Measurements from ENCODE around the gene THOC6.
"Not testable (repeated sequence)": the region's sequence is repeated elsewhere in the genome, so short reads cannot be mapped to it uniquely, and the experiment has no call there.

Gene THOC6

DNA sequence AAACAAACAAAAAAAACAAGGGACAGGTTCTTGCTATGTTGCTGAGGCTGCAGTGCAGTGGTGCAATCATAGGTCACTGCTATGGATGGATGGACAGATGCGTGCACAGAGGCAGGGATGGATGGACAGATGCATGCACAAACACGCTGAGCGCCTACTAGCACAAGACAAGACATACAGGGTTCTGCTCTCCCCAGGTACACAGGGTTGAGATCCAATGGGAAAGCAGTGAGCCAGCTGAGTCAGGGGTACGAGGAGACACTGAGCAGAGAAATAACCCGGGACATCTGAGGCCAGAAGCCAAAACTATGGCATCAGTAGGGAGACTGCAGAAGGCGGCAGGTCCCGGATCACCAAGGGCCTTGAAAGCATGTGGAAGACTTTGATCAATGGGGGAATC lies 47.8 kb downstream of the THOC6 start:
- Histone ChIP-seq H3K27ac (ENCODE audit: low read depth, low read length, poor library complexity, severe bottlenecking) (no peak overlapping the region), H3K36me3 (ENCODE audit: insufficient read depth, low read length) (no peaks in the 10 kb centered on the region; the same call in 1 of the 2 replicates), H2AFZ (ENCODE audit: low read length) (no peak overlapping the region), H3K79me2 (ENCODE audit: insufficient read depth, low read length) (no peaks in the 10 kb centered on the region), H4K20me1 (ENCODE audit: insufficient read depth, low read length) (no peaks in the 10 kb centered on the region), H3K9ac (ENCODE audit: low read length) (no peak overlapping the region), H3K4me2 (ENCODE audit: low read length) (no peak overlapping the region), H3F3A (ENCODE audit: insufficient read depth, low read length) (no peaks in the 10 kb centered on the region), H3K9me2 (ENCODE audit: low read depth, low read length) (no peaks in the 10 kb centered on the region), H3K4me3 (ENCODE audit: low read depth, low read length, poor library complexity, severe bottlenecking) (no peak overlapping the region), H3K4me1 (ENCODE audit: insufficient read depth, low read length, severe bottlenecking) (peaks cover 17% of the 10 kb centered on the region), H3K27me3 (ENCODE audit: insufficient read depth, low read length) (peaks cover 3% of the 10 kb centered on the region; the same call in 1 of the 2 replicates), H3K9me3 (ENCODE audit: low read length) (no peaks in the 10 kb centered on the region)
- TF ChIP-seq, protein P1, sequence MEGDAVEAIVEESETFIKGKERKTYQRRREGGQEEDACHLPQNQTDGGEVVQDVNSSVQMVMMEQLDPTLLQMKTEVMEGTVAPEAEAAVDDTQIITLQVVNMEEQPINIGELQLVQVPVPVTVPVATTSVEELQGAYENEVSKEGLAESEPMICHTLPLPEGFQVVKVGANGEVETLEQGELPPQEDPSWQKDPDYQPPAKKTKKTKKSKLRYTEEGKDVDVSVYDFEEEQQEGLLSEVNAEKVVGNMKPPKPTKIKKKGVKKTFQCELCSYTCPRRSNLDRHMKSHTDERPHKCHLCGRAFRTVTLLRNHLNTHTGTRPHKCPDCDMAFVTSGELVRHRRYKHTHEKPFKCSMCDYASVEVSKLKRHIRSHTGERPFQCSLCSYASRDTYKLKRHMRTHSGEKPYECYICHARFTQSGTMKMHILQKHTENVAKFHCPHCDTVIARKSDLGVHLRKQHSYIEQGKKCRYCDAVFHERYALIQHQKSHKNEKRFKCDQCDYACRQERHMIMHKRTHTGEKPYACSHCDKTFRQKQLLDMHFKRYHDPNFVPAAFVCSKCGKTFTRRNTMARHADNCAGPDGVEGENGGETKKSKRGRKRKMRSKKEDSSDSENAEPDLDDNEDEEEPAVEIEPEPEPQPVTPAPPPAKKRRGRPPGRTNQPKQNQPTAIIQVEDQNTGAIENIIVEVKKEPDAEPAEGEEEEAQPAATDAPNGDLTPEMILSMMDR (IDR thresholded peaks at IDR 0.05; ENCODE audit: low read length): no peak
- no peak for TF ChIP-seq EZH2 (IDR thresholded peaks at IDR 0.05; ENCODE audit: borderline replicate concordance, low read length)

DNA sequence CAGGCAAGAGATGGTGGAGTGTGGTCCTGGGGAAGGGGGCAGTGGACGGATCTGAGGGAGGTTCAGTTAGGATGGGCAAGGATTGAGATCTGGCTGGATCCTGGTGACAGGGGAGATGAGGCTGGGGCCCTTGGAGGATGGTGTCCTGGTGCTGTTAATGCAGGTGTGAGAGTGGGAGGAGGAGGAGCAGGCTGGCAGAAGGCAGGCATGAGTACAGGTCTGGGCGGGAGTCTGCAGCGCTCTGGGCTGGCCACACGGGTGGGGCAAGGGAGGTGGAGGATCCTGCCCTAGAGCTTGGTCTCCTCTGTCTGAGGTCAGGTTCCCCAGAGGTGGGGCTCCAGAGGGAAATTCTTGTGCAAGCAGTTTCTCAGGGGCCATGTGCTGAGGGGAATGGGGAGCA lies 48.3 kb downstream of the THOC6 start:
- not testable (repeated sequence) for H3K36me3 ChIP-seq (ENCODE audit: insufficient read depth, low read length); H3K27ac ChIP-seq (ENCODE audit: low read depth, low read length, poor library complexity, severe bottlenecking); H3K9ac ChIP-seq (ENCODE audit: low read length); H3K4me2 ChIP-seq (ENCODE audit: low read length); H3K27me3 ChIP-seq (ENCODE audit: insufficient read depth, low read length); H3K9me2 ChIP-seq (ENCODE audit: low read depth, low read length); H2AFZ ChIP-seq (ENCODE audit: low read length); H3K79me2 ChIP-seq (ENCODE audit: insufficient read depth, low read length); H3F3A ChIP-seq (ENCODE audit: insufficient read depth, low read length); H3K9me3 ChIP-seq (ENCODE audit: low read length); H4K20me1 ChIP-seq (ENCODE audit: insufficient read depth, low read length); H3K4me3 ChIP-seq (ENCODE audit: low read depth, low read length, poor library complexity, severe bottlenecking)
- peaks cover 22% of the 10 kb centered on the region for H3K4me1 ChIP-seq (ENCODE audit: insufficient read depth, low read length, severe bottlenecking)

DNA sequence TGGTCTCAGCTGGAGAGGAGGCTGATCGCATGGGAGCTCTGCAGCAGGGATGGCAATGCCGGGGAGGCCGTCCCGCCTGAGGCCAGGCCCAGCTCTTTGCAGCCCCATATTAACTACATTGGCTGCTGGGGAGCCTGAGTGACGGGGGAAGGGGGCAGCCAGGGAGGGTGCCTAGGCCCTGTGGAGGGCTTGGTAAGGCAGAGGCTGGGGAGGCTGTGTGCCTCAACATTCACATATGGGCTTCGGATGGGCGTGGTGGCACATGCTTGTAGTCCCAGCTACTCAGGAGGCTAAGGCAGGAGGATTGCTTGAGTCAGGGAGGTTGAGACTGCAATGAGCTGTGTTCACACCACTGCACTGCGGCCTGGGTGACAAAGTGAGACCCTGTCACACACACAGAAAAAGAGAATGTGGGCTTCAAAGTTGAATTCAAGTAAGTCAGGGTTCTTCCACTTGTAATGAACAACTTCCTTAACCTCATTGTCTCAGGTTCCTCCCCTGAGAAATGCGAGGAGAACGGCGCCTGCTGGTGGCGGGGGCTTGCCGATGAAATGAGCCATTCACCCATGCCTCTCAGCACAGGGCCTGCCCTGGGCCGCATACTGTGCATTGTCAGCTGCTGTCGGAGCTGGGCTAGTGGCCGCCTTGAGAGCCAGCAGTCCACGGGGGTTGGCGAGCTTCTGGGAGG lies 48.9 kb downstream of the THOC6 start:
- not testable (repeated sequence) for H3K9me3 ChIP-seq (ENCODE audit: low read length); H3K4me3 ChIP-seq (ENCODE audit: low read depth, low read length, poor library complexity, severe bottlenecking); H3K4me2 ChIP-seq (ENCODE audit: low read length); H3K79me2 ChIP-seq (ENCODE audit: insufficient read depth, low read length); H4K20me1 ChIP-seq (ENCODE audit: insufficient read depth, low read length); H3K36me3 ChIP-seq (ENCODE audit: insufficient read depth, low read length); H3K9ac ChIP-seq (ENCODE audit: low read length); H3F3A ChIP-seq (ENCODE audit: insufficient read depth, low read length); H3K27ac ChIP-seq (ENCODE audit: low read depth, low read length, poor library complexity, severe bottlenecking); H2AFZ ChIP-seq (ENCODE audit: low read length); H3K9me2 ChIP-seq (ENCODE audit: low read depth, low read length)
- Histone ChIP-seq H3K27me3 (ENCODE audit: insufficient read depth, low read length) (peaks cover 12% of the 10 kb centered on the region; the same call in 1 of the 2 replicates), H3K4me1 (ENCODE audit: insufficient read depth, low read length, severe bottlenecking) (peaks cover 22% of the 10 kb centered on the region)

DNA sequence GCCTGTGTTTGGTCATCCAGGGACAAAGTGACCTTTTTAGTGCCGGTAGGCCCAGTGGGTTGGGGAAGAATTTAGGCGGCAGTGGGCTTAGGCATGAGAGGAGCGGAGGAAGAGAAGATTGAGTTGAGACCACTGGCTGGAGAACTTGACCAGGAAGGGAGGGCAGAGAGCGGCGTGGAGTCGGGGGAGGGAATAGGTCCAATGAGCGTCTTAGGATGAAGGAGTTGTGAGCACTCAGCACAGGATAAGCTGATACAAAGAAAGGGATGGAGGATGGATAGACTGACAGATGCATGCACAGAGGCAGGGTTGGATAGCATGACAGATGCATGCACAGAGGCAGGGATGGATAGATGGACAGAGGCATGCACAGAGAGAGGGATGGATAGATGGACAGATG lies 49.6 kb downstream of the THOC6 start:
- H3K27ac ChIP-seq (ENCODE audit: low read depth, low read length, poor library complexity, severe bottlenecking): no peak overlapping the region
- no peaks in the 10 kb centered on the region for H3F3A ChIP-seq (ENCODE audit: insufficient read depth, low read length)
- no peaks in the 10 kb centered on the region for H3K9me2 ChIP-seq (ENCODE audit: low read depth, low read length)
- H3K4me1 ChIP-seq (ENCODE audit: insufficient read depth, low read length, severe bottlenecking): peaks cover 22% of the 10 kb centered on the region
- no peaks in the 10 kb centered on the region for H4K20me1 ChIP-seq (ENCODE audit: insufficient read depth, low read length)
- H3K79me2 ChIP-seq (ENCODE audit: insufficient read depth, low read length): no peaks in the 10 kb centered on the region
- H3K27me3 ChIP-seq (ENCODE audit: insufficient read depth, low read length): peaks cover 12% of the 10 kb centered on the region; the same call in 1 of the 2 replicates
- no peaks in the 10 kb centered on the region for H3K9me3 ChIP-seq (ENCODE audit: low read length)
- no peak overlapping the region for H2AFZ ChIP-seq (ENCODE audit: low read length)
- no peaks in the 10 kb centered on the region; the same call in 1 of the 2 replicates for H3K36me3 ChIP-seq (ENCODE audit: insufficient read depth, low read length)
- no peak overlapping the region for H3K9ac ChIP-seq (ENCODE audit: low read length)
- TF ChIP-seq, protein P1 (IDR thresholded peaks at IDR 0.05; ENCODE audit: low read length): no peak
- no peak for TF ChIP-seq EZH2 (IDR thresholded peaks at IDR 0.05; ENCODE audit: borderline replicate concordance, low read length)
- no peak overlapping the region for H3K4me2 ChIP-seq (ENCODE audit: low read length)
- H3K4me3 ChIP-seq (ENCODE audit: low read depth, low read length, poor library complexity, severe bottlenecking): no peak overlapping the region

Data from OCI-LY1 (cell line).